GM18526 (cell line): ENCODE data around the gene NUBPL.

Experiments
- POLR2A ChIP-seq: IDR thresholded peaks from 3 replicates; pipeline ENCODE4 v1.6.1; 2011; ENCODE audit not compliant: insufficient read length; ENCODE audit errors: extremely low read depth

NUBPL gene

DNA sequence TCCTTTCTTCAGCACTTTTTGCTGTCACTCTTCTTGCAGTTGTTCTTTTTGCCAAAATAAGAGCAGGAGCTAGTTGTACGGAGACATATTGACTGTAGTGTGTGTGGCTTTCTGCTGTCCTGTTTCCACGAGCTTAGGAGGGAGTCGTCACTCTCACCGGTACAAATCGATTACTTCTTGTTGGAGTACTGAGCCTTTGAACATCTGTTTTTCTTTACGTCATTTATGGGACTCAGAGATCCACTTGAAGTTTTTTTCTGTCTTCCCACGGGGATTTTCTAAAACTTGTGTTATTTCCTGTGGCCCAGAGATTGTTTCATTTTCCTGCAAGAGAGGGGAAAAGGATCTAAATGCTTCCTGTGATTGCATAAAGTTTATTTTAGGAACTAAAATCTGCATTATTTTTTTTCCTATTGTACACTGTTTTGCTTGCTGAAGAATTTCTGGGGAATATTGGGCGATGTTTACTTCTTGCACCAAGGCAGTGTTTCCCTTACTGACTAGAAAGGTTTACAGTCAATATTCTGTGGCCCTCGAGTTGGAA lies 316.1 kb downstream of the NUBPL start:
- no peak for TF ChIP-seq POLR2A

DNA sequence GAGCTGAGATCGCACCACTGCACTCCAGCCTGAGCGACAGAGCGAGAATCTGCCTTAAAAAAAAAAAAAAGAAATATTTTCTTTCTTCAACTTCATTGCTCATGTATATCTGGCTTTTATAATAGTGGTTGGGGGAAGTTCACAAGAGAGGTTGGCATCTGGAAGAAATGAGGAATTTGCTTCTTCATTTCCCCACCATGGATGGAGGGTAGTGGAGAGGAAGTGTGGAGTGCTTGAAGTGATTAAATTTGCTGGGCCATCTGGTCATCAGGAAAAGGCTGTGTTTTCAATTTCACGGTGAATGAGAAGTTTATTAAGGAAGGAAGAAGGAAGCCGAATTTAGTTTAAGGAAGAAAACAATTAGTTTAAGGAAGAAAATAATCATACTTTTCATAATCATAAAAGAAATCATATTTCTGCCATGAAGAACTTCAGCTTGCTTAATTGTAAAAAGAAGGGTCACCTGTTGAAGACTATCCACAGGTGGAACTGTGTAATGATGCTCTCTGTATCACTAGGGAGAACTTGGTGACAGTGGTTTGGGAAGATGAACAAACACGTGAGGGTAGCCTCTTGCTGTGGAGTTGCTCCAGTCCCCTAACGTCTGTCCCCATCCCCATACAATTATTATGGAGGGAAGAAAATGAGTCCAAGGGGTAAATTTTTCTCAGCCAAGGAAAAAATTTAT lies 318.6 kb downstream of the NUBPL start:
- TF ChIP-seq POLR2A: no peak

DNA sequence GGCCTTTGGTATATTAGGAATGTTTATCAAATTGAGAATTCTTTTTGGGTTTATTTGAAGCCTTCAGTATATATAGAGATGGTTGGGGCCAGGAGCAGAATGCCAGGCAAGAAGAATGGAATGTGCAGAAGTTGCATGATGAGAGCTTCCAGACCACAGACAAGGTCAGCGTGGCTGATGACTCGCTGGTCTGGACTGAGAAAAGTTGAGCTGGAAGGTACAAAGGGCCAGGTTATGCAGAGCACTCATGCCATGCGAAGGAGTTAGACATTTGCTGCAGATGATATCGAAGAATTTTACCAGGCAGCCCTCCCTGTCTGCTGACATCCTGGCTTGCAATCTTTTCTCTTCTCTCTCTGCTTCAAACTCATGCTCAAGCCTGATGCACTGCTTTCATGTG lies 319.7 kb downstream of the NUBPL start:
- no peak for TF ChIP-seq POLR2A

DNA sequence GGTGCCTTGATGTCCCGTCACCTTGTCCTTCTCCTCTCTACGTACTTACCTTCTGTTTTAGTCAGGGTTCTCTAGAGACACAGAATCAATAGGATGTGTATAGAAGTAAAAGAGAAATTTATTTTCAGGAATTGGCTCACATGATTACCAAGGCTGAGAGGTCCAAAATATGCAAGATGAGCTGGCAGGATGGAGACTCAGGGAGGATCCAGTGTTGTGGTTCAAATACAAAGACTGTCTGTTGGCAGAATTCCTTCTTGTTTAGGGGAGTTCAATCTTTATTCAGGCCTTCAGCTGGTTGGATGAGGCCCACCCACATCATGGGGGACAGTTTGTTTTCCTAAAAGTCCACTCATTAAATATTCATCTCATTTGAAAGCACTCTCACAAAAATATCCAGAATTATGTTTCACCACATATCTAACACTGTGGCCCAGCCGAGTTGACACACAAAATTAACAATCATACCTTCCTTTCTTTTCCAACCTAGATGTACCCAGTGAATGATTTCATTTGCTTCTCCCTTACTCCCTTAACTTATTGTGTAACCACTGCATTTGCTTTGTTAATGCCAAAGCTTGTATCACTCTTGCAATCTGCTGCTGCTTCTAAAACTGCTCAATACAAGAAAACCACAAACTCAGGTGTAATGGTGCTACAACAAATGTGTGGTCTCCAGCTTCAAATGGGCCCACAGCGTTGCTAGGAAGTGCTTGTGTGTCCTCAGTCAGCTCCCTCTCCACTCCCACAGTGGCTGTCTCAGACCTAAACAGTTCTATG lies 320.5 kb downstream of the NUBPL start:
- no peak for TF ChIP-seq POLR2A

DNA sequence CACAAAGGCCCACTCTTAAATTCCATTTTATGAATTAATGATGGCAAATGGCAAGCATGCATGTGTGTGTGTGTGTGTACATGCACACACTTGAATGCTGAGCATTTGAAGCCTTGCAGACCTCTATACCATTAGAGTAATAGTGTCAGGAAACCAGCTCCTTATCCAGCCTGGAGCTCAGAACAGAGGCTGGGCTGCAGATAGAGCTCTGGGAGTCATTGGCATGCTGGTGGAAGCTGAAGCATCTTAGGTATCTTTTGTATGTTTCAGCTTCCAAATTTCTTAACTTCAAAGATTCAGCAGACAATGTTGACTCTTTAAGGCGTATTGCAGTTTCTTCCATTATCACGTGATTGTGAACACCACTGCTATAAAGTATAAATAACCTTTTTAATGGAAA lies 323.0 kb downstream of the NUBPL start:
- TF ChIP-seq POLR2A: no peak

DNA sequence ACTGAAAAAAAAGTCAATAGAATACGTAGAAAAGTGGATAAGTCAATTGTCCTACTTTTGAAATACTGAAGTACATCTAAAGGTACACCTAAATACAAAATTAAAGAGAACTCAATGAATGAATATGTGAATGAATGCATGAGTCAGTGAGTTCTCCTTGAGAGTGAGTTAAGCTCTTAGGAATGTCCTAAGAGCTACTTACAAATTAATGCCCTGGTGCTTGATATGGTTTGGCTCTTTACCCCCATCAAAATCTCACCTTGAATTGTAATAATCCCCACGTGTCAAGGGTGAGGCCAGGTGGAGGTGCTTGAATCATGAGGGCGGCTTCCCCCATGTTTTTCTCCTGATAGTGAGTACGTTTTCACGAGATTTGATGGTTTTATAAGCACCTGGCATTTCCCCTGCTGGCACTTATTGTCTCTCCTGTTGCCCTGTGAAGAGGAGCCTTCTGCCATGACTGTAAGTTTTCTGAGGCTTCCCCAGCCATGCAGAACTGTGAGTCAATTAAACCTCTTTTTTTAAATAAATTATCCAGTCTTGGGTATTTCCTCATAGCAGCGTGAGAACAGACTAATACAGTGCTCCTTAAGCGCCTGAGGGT lies 323.7 kb downstream of the NUBPL start:
- no peak for TF ChIP-seq POLR2A

DNA sequence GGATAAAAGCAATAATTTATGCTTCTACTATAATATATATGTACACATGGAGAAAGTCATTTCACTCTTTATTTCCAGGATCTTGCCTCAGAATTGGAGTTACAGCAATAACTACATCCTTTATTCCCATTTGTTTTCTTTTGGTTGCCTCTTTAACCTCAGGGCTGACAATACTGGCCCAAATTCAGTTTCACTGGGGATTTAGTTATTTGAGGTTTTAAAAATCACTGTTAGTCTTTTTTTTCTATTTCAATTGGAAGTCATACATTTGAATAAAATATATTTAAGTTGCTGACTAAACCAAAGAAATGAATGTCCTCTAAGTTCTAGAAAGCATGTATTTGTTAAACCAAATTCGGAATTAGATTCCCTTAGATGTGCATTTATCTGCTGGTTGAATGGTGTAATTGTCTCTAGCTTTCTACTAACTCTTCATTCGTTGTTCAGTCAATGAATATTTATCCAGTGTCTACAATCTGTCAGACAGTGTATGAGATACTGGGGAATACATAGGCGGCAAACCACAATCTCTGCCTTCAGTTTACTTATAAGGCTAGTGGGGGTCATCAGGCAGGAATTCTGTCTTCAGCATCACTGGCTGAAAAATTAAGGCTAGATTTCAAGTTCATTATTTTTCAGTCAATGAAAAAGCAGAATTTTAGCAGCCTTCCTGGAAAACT lies 325.1 kb downstream of the NUBPL start:
- TF ChIP-seq POLR2A: no peak

DNA sequence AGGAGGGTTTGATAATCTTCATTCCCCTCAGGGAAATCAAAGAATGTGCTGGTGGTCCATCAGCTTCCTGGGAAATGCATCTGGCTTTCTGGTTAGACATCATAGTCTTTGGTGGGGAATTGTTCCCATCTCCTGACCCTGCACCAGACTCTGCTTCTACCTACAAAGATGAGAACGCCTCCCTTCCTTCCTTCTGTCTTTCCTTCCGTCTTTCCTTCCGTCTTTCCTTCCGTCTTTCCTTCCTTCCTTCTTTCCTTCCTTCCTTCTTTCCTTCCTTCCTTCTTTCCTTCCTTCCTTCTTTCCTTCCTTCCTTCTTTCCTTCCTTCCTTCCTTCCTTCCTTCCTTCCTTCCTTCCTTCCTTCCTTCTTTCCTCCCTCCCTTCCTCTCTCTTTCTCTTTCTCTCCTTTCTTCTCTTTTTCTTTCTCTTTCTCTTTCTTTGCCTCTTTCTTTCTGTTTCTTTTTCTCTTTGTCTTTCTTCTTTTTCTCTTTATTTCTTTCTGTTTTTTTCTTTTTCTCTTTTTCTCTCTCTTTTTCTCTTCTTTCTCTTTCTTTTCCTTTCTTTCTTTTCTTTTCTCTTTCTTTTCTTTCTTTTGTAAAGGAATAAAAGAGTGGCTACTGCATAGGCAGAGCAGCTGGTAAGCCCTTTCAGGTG lies 326.9 kb downstream of the NUBPL start:
- no peak for TF ChIP-seq POLR2A

DNA sequence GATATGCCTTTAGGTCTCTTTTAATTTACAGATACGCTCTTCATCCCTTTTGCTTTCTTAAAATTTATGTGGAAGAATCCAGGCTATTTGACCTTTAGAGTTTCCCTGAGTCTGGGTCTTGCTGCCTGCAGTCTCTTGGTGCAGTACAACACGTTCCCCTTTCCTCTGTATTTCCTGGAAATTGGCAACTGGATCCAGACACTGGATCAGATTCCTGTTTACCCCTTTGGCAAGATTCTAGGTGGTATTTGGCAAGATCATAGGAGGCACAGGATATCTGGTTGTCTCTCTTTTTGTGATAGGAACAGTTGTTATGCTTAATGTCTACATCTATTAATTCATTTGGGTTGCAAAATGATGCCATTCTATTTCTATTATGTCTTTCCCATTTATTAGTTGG lies 328.1 kb downstream of the NUBPL start:
- TF ChIP-seq POLR2A: no peak

DNA sequence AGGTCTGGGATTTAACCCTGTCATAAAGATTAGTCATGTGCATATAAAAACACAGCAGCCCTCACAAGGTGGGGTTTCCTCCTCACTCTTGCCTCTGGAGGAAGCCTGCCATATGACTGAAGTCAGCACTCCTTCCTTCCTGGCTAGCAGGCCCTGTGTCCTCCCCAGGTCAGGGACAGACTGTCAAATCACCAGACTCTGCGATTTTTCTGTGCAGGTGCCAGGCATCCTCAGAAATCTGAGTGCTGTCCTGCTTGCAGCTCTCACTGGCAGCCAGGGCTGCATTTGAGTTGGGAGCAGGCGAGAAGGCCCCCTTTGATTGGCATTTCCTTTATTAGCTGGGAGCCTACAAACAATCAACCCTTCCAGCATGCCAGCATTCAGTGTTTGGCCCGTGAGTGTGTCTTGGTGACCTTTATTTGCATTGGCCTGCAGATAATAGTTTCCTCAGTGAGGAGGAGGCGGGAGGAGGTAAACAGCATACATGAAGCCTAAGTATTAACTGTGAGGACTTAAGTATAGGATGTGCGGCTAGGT lies 332.1 kb downstream of the NUBPL start:
- TF ChIP-seq POLR2A: no peak

DNA sequence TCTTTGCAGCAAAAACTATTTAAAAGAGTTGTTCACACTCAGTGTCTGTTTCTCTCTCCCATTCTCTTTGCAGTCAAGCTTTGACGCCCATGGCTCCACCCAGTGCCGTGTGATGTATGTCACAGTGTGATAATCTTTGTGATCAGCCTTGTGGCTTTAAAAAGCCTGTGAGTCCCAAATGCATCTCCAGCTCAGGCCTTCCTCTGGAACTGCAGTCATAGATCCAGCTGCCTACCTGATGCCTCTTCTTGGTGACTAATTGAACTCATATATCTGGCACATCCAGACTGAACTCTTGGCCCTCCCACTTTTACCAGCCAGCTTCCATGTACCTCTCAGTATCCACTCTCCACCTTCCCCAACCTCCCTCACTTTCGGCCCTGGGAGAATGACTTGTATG lies 333.1 kb downstream of the NUBPL start:
- TF ChIP-seq POLR2A: no peak

DNA sequence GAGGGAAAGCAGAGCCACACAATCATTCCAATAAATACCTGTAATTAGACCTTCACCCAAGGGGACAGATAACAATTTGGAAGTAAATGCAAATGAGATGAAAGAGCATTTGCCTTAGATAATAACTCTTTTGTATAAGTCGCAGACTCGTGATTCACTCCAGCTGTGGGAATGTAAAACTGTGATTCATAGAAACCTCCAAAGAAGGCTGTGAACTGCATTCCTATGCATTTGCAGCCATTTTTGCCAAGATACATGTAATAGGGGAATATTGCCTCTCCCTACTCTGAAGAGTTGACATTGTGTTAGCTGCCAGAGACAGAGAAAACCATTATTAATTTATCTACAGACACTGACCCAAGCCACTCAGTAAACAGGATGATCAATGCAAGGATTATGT lies 334.0 kb downstream of the NUBPL start:
- TF ChIP-seq POLR2A: no peak

DNA sequence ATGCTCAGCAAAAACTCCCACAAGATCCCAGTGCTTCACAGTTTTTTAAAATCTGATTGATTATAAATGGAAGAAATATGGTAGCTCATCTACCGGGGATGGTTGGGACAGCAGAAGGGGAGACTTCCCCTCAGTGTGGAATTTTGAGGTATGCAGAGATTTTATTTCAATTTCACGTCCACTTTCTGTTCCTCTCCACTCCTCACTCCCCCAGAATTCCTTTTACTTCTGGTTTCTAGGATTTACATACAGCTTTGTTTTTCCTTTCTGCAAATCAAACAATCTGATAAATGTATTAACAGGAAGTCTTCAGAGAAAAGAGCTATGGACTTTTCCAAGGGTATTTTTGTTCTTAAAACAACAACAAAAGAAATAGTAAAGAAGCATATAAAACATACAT lies 334.4 kb downstream of the NUBPL start:
- no peak for TF ChIP-seq POLR2A

DNA sequence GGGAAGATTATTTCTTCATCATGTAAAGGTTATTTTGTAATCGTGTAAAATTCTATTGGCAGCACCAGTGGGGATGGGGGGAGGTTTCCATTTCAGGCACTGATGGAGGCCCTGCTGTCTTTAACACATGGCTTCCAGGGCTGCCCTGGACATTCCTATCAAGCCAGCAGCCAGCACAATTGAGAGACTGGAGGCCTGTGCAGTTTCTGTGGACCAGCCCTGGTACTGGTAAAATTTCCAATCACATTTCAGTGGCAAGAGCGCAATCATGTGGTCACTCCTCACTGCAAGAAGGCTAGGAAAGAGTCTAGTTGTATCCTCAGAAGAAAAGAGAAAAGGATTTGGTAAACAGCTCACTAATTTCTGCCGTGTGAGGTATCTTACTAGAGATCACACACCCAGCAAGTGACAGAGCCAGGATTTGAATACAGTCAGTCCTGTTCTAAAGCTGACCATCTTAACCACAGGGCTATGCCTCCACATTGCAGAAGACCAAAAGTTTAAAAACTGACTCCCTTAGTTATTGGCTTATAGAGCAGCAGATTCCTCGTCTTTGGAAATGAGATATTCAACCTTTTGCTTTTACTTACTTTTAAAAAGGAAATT lies 336.5 kb downstream of the NUBPL start:
- TF ChIP-seq POLR2A: no peak
